ENCODE measurements around the gene COBL.

COBL gene

GRCh38 chr7:51068401-51068800 is 248.2 kb downstream of the COBL start:
- DNase-seq (ENCODE audit: low spot score), result no peak
- in situ Hi-C loops (cut with MboI; ENCODE audit: low pct_unique_long_range_greater_than_20kb, low sequenced_read_pairs, unreplicated experiment), result no loop called here
- TF ChIP-seq, protein P1, sequence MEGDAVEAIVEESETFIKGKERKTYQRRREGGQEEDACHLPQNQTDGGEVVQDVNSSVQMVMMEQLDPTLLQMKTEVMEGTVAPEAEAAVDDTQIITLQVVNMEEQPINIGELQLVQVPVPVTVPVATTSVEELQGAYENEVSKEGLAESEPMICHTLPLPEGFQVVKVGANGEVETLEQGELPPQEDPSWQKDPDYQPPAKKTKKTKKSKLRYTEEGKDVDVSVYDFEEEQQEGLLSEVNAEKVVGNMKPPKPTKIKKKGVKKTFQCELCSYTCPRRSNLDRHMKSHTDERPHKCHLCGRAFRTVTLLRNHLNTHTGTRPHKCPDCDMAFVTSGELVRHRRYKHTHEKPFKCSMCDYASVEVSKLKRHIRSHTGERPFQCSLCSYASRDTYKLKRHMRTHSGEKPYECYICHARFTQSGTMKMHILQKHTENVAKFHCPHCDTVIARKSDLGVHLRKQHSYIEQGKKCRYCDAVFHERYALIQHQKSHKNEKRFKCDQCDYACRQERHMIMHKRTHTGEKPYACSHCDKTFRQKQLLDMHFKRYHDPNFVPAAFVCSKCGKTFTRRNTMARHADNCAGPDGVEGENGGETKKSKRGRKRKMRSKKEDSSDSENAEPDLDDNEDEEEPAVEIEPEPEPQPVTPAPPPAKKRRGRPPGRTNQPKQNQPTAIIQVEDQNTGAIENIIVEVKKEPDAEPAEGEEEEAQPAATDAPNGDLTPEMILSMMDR (IDR thresholded peaks at IDR 0.05; ENCODE audit: extremely low read depth, insufficient read depth, missing control alignments), result no peak

- TF ChIP-seq, protein P1 (IDR thresholded peaks at IDR 0.05; ENCODE audit: extremely low read depth, insufficient read depth, missing control alignments), result peak; percentile 56
- peak; percentile 53 for DNase-seq (ENCODE audit: low spot score)
- in situ Hi-C loops (cut with MboI; ENCODE audit: low pct_unique_long_range_greater_than_20kb, low sequenced_read_pairs, unreplicated experiment), result no loop called here
Observed at GRCh38 chr7:51067757-51068156, 248.9 kb downstream of the COBL start.

DNA sequence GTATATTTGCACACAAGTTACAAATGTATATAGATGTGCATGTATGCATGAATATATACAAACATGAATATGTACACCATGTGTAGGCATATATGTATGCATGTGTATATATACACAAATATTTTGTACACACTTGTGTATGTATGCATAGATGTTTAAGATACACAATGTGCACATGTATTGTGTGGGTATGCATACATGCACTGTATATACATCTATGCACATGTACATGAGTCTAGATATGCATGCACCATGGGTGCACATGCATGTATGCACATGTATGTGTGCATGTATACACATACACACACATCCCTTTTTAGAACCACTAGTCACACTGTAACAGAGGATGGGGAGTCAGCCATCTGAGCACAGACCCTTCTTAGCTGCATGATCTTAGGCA is 249.4 kb downstream of the COBL start:
- no peak for DNase-seq (ENCODE audit: low spot score)
- in situ Hi-C loops (cut with MboI; ENCODE audit: low pct_unique_long_range_greater_than_20kb, low sequenced_read_pairs, unreplicated experiment), result no loop called here
- TF ChIP-seq, protein P1 (IDR thresholded peaks at IDR 0.05; ENCODE audit: extremely low read depth, insufficient read depth, missing control alignments), result no peak

GRCh38 chr7:51066405-51066882 is 250.2 kb downstream of the COBL start:
- TF ChIP-seq, protein P1 (IDR thresholded peaks at IDR 0.05; ENCODE audit: extremely low read depth, insufficient read depth, missing control alignments), result no peak
- in situ Hi-C loops (cut with MboI; ENCODE audit: low pct_unique_long_range_greater_than_20kb, low sequenced_read_pairs, unreplicated experiment), result no loop called here
- no peak for DNase-seq (ENCODE audit: low spot score)

DNA sequence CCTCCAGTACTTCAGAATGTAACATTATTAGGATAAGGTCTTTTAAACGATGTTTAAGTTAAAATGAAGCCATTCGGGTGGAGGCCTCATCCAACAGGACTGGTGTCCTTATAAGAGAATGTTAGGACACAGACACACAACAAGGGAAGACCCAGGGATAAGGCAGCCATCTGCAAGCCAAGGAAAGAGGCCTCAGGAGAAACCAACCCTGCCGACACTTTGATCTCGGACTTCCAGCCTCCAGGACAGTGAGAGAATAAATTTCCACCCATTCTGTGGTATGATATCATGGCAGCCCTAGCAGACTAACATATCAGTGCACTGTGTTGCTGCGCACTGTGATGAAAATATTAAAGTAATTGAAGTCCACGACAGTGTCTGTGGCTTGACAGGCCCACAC is 250.8 kb downstream of the COBL start:
- TF ChIP-seq, protein P1 (IDR thresholded peaks at IDR 0.05; ENCODE audit: extremely low read depth, insufficient read depth, missing control alignments), result no peak
- in situ Hi-C loops (cut with MboI; ENCODE audit: low pct_unique_long_range_greater_than_20kb, low sequenced_read_pairs, unreplicated experiment), result no loop called here

DNA sequence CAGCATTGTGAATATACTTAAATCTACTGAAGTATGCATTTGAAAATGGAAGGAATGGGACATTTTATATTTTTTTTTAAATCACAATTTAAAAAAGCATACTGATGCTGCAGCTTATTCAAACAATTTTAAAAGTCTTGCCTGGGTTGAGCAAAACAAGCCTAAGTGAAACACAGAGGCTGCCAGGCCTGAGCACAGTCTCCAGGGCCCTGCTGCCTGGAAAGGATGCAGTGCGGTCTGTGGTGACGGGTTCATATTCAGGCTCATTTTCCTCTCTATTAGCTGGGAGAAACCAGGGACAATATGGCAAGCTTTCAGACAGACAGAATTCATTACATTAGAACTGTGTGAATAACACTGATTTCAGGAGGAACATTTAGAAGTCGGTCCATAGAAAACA is 251.9 kb downstream of the COBL start:
- no peak for DNase-seq (ENCODE audit: low spot score)
- TF ChIP-seq, protein P1 (IDR thresholded peaks at IDR 0.05; ENCODE audit: extremely low read depth, insufficient read depth, missing control alignments), result no peak
- in situ Hi-C loops (cut with MboI; ENCODE audit: low pct_unique_long_range_greater_than_20kb, low sequenced_read_pairs, unreplicated experiment), result no loop called here

More for the DNA sequence above, 250.8 kb downstream of the COBL start:
- no peak for DNase-seq (ENCODE audit: low spot score)
